ENCODE measurements around the gene PRAMEF14.
"Not testable (repeated sequence)": the region's sequence is repeated elsewhere in the genome, so short reads cannot be mapped to it uniquely, and the experiment has no call there.

PRAMEF14 gene

GRCh38 chr1:13347034-13347433, at the start of gene PRAMEF14:
TSS of gene PRAMEF14 (minus strand) at chr1:13347134. CDS start at chr1:13345314, 1,820 bp downstream.
- not testable (repeated sequence) for DNase-seq (ENCODE audit: low spot score)

- DNase-seq (ENCODE audit: low spot score): not testable (repeated sequence)
Observed at GRCh38 chr1:13395311-13395710, 48.4 kb upstream of the PRAMEF14 start.

- DNase-seq (ENCODE audit: low spot score): not testable (repeated sequence)
Observed at GRCh38 chr1:13394761-13395160, 47.8 kb upstream of the PRAMEF14 start.

- DNase-seq (ENCODE audit: low spot score): not testable (repeated sequence)
Observed at GRCh38 chr1:13393004-13393403, 46.1 kb upstream of the PRAMEF14 start.

- not testable (repeated sequence) for DNase-seq (ENCODE audit: low spot score)
Observed at GRCh38 chr1:13389332-13389731, 42.4 kb upstream of the PRAMEF14 start, which contains the start of gene PRAMEF17. TSS of gene PRAMEF17 (plus strand) at chr1:13389632. CDS start at chr1:13389658, 26 bp downstream.

- not testable (repeated sequence) for DNase-seq (ENCODE audit: low spot score)
Observed at GRCh38 chr1:13380380-13380779, 33.4 kb upstream of the PRAMEF14 start.

GRCh38 chr1:13378983-13379382, 32.0 kb upstream of the PRAMEF14 start:
- not testable (repeated sequence) for DNase-seq (ENCODE audit: low spot score)

GRCh38 chr1:13368544-13368943, 21.6 kb upstream of the PRAMEF14 start:
- DNase-seq (ENCODE audit: low spot score): not testable (repeated sequence)

- not testable (repeated sequence) for DNase-seq (ENCODE audit: low spot score)
Observed at GRCh38 chr1:13366536-13366935, 19.6 kb upstream of the PRAMEF14 start.

GRCh38 chr1:13364928-13365327, 18.0 kb upstream of the PRAMEF14 start:
- not testable (repeated sequence) for DNase-seq (ENCODE audit: low spot score)

GRCh38 chr1:13362364-13362763, 15.4 kb upstream of the PRAMEF14 start:
- DNase-seq (ENCODE audit: low spot score): not testable (repeated sequence)

GRCh38 chr1:13356774-13357173, 9.8 kb upstream of the PRAMEF14 start:
- peak; percentile 62 for DNase-seq (ENCODE audit: low spot score)

GRCh38 chr1:13354475-13354874, 7.5 kb upstream of the PRAMEF14 start:
- not testable (repeated sequence) for DNase-seq (ENCODE audit: low spot score)

GRCh38 chr1:13353476-13353875, 6.5 kb upstream of the PRAMEF14 start:
- not testable (repeated sequence) for DNase-seq (ENCODE audit: low spot score)

- not testable (repeated sequence) for DNase-seq (ENCODE audit: low spot score)
Observed at GRCh38 chr1:13342496-13342895, 4.4 kb downstream of the PRAMEF14 start.

- DNase-seq (ENCODE audit: low spot score): not testable (repeated sequence)
Observed at GRCh38 chr1:13315281-13315680, 31.7 kb downstream of the PRAMEF14 start, which contains the start of gene PRAMEF15. TSS of gene PRAMEF15 (plus strand) at chr1:13315581. CDS start at chr1:13318408, 2,827 bp downstream.

GRCh38 chr1:13303239-13303638, 43.7 kb downstream of the PRAMEF14 start, which contains the start of gene PRAMEF33:
TSS of gene PRAMEF33 (plus strand) at chr1:13303539. CDS start at chr1:13305955, 2,416 bp downstream.
- DNase-seq (ENCODE audit: low spot score): not testable (repeated sequence)

GRCh38 chr1:13302197-13302596, 44.7 kb downstream of the PRAMEF14 start:
- not testable (repeated sequence) for DNase-seq (ENCODE audit: low spot score)

GRCh38 chr1:13298699-13299098, 48.2 kb downstream of the PRAMEF14 start:
- DNase-seq (ENCODE audit: low spot score): not testable (repeated sequence)

GRCh38 chr1:13297216-13297931, 49.6 kb downstream of the PRAMEF14 start:
- DNase-seq (ENCODE audit: low spot score): not testable (repeated sequence)
